Smooth muscle cell (in vitro differentiated cells): ENCODE measurements around the gene CARD11. TPM values are rescaled to one million over a fixed set of nuclear protein-coding genes. Genes with fewer than 3 reads are reported as not detected.

Source experiments
- DNase-seq: peaks from one replicate; lab custom pipeline; 2025; ENCODE audit not compliant: unreplicated experiment; lab: John Stamatoyannopoulos, UW
- H2AFZ ChIP-seq: fragments of 200-600 bp; sonication (generic); 2 replicates; pipeline ENCODE4 v1.6.0; 2016; ENCODE audit warnings: antibody characterized with exemption, low read depth, mild to moderate bottlenecking
- H3F3A ChIP-seq: fragments of 200-600 bp; sonication (generic); 2 replicates; pipeline ENCODE4 v1.6.0; 2017; ENCODE audit warnings: antibody characterized with exemption, low read depth
- H3K27ac ChIP-seq: fragments of 200-600 bp; sonication (generic); 2 replicates; pipeline ENCODE4 v1.5.1; 2016; ENCODE audit warnings: low read depth, mild to moderate bottlenecking
- H3K27me3 ChIP-seq: fragments of 200-600 bp; sonication (generic); 2 replicates; pipeline ENCODE4 v1.6.1; 2016; ENCODE audit warnings: low read depth, mild to moderate bottlenecking
- H3K36me3 ChIP-seq: fragments of 200-600 bp; sonication (generic); 2 replicates; pipeline ENCODE4 v1.5.1; 2016; ENCODE audit warnings: low read depth
- H3K4me1 ChIP-seq: fragments of 200-600 bp; sonication (generic); 2 replicates; pipeline ENCODE4 v1.5.1; 2016; ENCODE audit warnings: low read depth
- H3K4me2 ChIP-seq: fragments of 200-600 bp; sonication (generic); 2 replicates; pipeline ENCODE4 v1.6.0; 2016; ENCODE audit warnings: mild to moderate bottlenecking
- H3K4me3 ChIP-seq: fragments of 200-600 bp; sonication (generic); 2 replicates; pipeline ENCODE4 v1.5.1; 2016; ENCODE audit warnings: mild to moderate bottlenecking
- H3K79me2 ChIP-seq: fragments of 200-600 bp; sonication (generic); 2 replicates; pipeline ENCODE4 v1.6.0; 2016; ENCODE audit warnings: low read depth, mild to moderate bottlenecking
- H3K9ac ChIP-seq: fragments of 200-600 bp; sonication (generic); 2 replicates; pipeline ENCODE4 v1.6.0; 2016; ENCODE audit warnings: low read depth
- H3K9me3 ChIP-seq: fragments of 200-600 bp; sonication (generic); replicated peaks from 2 replicates; pipeline ENCODE4 v1.5.1; 2016; ENCODE audit warnings: low read depth
- H4K20me1 ChIP-seq: fragments of 200-600 bp; sonication (generic); 2 replicates; pipeline ENCODE4 v1.6.0; 2016; ENCODE audit warnings: low read depth
- CTCF ChIP-seq: fragments of 200-600 bp; sonication (generic); IDR thresholded peaks from 2 replicates; pipeline ENCODE4 v1.5.1; 2017; ENCODE audit warnings: borderline replicate concordance, mild to moderate bottlenecking, antibody characterized with exemption; ENCODE audit not compliant: insufficient read depth, poor library complexity, severe bottlenecking
- WGBS: methylation state at CpG from one replicate; pipeline ENCODE4 v1.1.7; 2016; ENCODE audit warnings: low lambda C conversion rate; 5-methylcytosine and 5-hydroxymethylcytosine counted together
- polyA plus RNA-seq: library from polyadenylated mRNA; unstranded; fragments of >200 nt; fragmentation: Nextera tagmentation; extraction: Ambion mirVana; gene quantifications from 2 replicates; pipeline ENCODE4 v1.2.1, GENCODE V29; 2016
- total RNA-seq: library from RNA; depleted of rRNA; stranded (reverse); fragments of >200 nt; gene quantifications from 2 replicates; pipeline ENCODE4 v1.2.3, GENCODE V29; 2014

The CARD11 gene
- total and polyA plus RNA-seq, 2 experiments from 2014 or later: 1.3 to 2.4 TPM

DNA sequence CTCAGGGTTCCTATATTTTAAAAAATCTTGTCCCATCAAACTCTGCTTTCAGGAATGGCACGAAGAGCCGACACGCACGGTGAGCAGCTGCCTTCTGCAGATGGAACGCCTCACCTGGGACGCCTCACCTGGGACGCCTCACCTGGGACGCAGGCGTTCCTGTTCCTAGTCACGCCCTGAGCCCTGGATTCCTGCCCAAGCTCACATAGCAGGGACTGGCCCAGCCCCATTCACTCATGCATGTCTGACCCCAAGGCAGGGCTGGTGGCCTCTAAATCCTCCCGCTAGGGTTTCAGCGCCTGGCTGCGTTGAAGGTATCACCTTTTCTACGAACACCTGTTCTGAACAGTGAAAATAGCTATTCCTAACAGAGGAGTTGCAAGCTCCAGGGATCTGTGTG, 49.8 kb downstream of the CARD11 start:
- no peak for TF ChIP-seq CTCF
- no peak overlapping the region for H3K4me2 ChIP-seq
- no peaks in the 10 kb centered on the region for H4K20me1 ChIP-seq
- DNase-seq: no peak
- no peaks in the 10 kb centered on the region for H3K79me2 ChIP-seq
- no peaks in the 10 kb centered on the region for H3F3A ChIP-seq
- WGBS: 93% methylated on average over 11 of the region's 14 CpGs
- H3K27me3 ChIP-seq: no peaks in the 10 kb centered on the region
- no peak overlapping the region for H3K4me3 ChIP-seq
- H3K27ac ChIP-seq: no peak overlapping the region
- no peaks in the 10 kb centered on the region for H3K4me1 ChIP-seq
- no peak overlapping the region for H2AFZ ChIP-seq
- H3K9ac ChIP-seq: no peak overlapping the region
- H3K9me3 ChIP-seq: no peaks in the 10 kb centered on the region
- no peaks in the 10 kb centered on the region for H3K36me3 ChIP-seq

GRCh38 chr7:2993396-2993795, 50.3 kb downstream of the CARD11 start:
- 88% methylated on average over 17 of the region's 17 CpGs for WGBS
- Histone ChIP-seq H3K4me3 (no peak overlapping the region), H4K20me1 (no peaks in the 10 kb centered on the region), H3F3A (no peaks in the 10 kb centered on the region), H3K4me1 (no peaks in the 10 kb centered on the region), H3K36me3 (no peaks in the 10 kb centered on the region), H2AFZ (no peak overlapping the region), H3K27me3 (no peaks in the 10 kb centered on the region), H3K27ac (no peak overlapping the region), H3K9ac (no peak overlapping the region), H3K9me3 (no peaks in the 10 kb centered on the region), H3K79me2 (no peaks in the 10 kb centered on the region), H3K4me2 (no peak overlapping the region)
- DNase-seq: no peak
- TF ChIP-seq CTCF: no peak

DNA sequence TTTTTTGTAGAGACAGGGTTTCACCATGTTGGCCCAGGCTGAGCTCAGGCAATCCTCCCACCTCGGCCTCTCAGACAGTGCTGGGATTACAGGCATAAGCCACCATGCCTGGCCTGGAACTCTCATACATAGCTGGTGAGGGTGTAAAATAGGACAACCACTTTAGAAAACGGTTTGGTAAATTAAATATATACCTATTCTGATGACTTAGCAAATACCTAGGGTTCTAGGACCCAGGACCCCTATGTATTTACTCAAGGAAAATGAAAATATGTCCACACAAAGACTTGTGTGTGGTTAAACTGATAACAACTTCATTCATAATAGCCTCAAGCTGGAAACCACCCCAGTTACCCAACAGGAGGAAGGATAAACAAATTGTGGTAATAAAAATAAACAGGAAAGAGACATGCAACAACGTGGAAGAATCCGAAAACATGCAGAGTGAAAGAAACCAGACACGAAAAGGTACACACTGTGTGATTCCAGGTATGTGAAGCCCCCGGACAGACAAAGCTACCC, 52.7 kb downstream of the CARD11 start:
- no peak for DNase-seq
- TF ChIP-seq CTCF: no peak
- Histone ChIP-seq H3K4me1 (no peaks in the 10 kb centered on the region), H3F3A (no peaks in the 10 kb centered on the region), H3K9me3 (no peaks in the 10 kb centered on the region), H3K27me3 (no peaks in the 10 kb centered on the region), H3K4me2 (no peak overlapping the region), H3K36me3 (no peaks in the 10 kb centered on the region), H4K20me1 (no peaks in the 10 kb centered on the region), H3K4me3 (no peak overlapping the region), H3K79me2 (no peaks in the 10 kb centered on the region), H3K27ac (no peak overlapping the region), H2AFZ (no peak overlapping the region), H3K9ac (no peak overlapping the region)
- WGBS: 76% methylated on average over 6 of the region's 6 CpGs

GRCh38 chr7:2986561-2986960, 57.1 kb downstream of the CARD11 start:
- Histone ChIP-seq H2AFZ (no peak overlapping the region), H3K27me3 (no peaks in the 10 kb centered on the region), H3K27ac (no peak overlapping the region), H3K4me1 (no peaks in the 10 kb centered on the region), H4K20me1 (no peaks in the 10 kb centered on the region), H3K4me3 (no peak overlapping the region), H3F3A (no peaks in the 10 kb centered on the region), H3K9ac (no peak overlapping the region), H3K36me3 (no peaks in the 10 kb centered on the region), H3K79me2 (no peaks in the 10 kb centered on the region), H3K9me3 (no peaks in the 10 kb centered on the region), H3K4me2 (no peak overlapping the region)
- no peak for DNase-seq
- 94% methylated on average over 18 of the region's 18 CpGs for WGBS
- no peak for TF ChIP-seq CTCF
